WTC11 (cell line): ENCODE results near the gene JAKMIP1.

Source experiments
- CTCF ChIP-seq: fragments of 200-600 bp; IDR thresholded peaks from 2 replicates; pipeline ENCODE4 v1.8.0; 2022; ENCODE audit warnings: antibody characterized with exemption
- GABPB1 ChIP-seq: sonication (generic); formaldehyde crosslinking; IDR thresholded peaks from 2 replicates; pipeline ENCODE4 v1.8.1; 2023; ENCODE audit warnings: mild to moderate bottlenecking, missing genetic modification reagents
- HMGXB4 ChIP-seq: sonication (generic); formaldehyde crosslinking; IDR thresholded peaks from 2 replicates; pipeline ENCODE4 v1.8.1; 2023; ENCODE audit warnings: mild to moderate bottlenecking, moderate library complexity, missing genetic modification reagents
- KAT7 ChIP-seq: sonication (generic); formaldehyde crosslinking; IDR thresholded peaks from 2 replicates; pipeline ENCODE4 v1.8.1; 2023; ENCODE audit warnings: missing genetic modification reagents, mild to moderate bottlenecking, borderline replicate concordance
- MLX ChIP-seq: sonication (generic); formaldehyde crosslinking; IDR thresholded peaks from 2 replicates; pipeline ENCODE4 v1.8.1; 2023; ENCODE audit warnings: mild to moderate bottlenecking, missing genetic modification reagents, moderate library complexity
- NFYB ChIP-seq: sonication (generic); formaldehyde crosslinking; conservative IDR thresholded peaks from 2 replicates; pipeline ENCODE4 v1.8.0; 2022; ENCODE audit warnings: low read depth, missing genetic modification reagents
- TP53 ChIP-seq: sonication (generic); formaldehyde crosslinking; IDR thresholded peaks from 2 replicates; pipeline ENCODE4 v1.8.1; 2023; ENCODE audit warnings: mild to moderate bottlenecking, missing genetic modification reagents
- ZBTB43 ChIP-seq: sonication (generic); formaldehyde crosslinking; IDR thresholded peaks from 2 replicates; pipeline ENCODE4 v1.8.1; 2023; ENCODE audit warnings: mild to moderate bottlenecking, missing genetic modification reagents
- TF ChIP-seq, protein P1 (sequence below): sonication (generic); formaldehyde crosslinking; IDR thresholded peaks from 2 replicates; pipeline ENCODE4 v1.8.1; 2023; ENCODE audit warnings: mild to moderate bottlenecking, missing genetic modification reagents, moderate library complexity

DNA sequence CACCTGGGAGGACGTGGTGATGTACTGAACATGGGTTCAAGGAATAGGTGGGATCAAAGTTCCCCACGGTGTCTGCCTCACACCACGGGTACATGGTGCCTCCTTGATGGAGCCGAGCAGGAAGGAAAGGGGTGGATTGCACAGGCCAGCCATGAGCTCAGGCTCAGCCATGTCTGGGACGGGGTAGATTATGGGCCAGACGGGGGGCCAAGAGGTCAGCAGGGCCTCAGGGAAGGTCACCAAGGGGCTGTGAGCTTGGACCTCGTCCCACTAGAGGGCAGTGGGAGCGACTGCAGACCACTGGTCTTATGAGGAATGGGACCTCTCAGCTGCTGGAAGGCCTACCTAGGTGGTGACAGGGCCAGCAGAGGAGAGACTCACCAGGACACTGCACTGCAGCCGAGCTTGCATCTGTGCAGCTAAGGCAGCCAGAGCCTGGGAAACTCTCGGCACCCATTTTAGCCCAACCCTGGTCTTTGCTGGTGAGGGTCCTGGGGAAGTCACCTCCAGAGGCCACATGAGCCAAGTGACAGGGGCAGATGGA lies 38.4 kb downstream of the JAKMIP1 start:
- TF ChIP-seq HMGXB4 (CRISPR knock-in tag) = no peak
- TF ChIP-seq, protein P1, sequence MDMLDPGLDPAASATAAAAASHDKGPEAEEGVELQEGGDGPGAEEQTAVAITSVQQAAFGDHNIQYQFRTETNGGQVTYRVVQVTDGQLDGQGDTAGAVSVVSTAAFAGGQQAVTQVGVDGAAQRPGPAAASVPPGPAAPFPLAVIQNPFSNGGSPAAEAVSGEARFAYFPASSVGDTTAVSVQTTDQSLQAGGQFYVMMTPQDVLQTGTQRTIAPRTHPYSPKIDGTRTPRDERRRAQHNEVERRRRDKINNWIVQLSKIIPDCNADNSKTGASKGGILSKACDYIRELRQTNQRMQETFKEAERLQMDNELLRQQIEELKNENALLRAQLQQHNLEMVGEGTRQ (CRISPR knock-in tag) = no peak
- TF ChIP-seq ZBTB43 = no peak
- TF ChIP-seq CTCF = no peak
- no peak for TF ChIP-seq GABPB1 (CRISPR knock-in tag)
- no peak for TF ChIP-seq KAT7 (CRISPR knock-in tag)
- no peak for TF ChIP-seq MLX
- TF ChIP-seq TP53 (CRISPR knock-in tag) = no peak
- no peak for TF ChIP-seq NFYB (CRISPR knock-in tag)
